IMR-90 (cell line): ENCODE measurements around the gene ABCA3. TPM values are rescaled to one million over a fixed set of nuclear protein-coding genes. Genes with fewer than 3 reads are reported as not detected.

Experiments
- ATAC-seq: fragments of 200-7000 bp; cut with Tn5 transposase; 2 replicates; pipeline ENCODE4 v1.9.1; 2020; ENCODE audit warnings: low read depth, mild to moderate bottlenecking, moderate library complexity
- BruUV-seq: library from RNA; stranded (reverse); fragments of 400-500 nt; replicated peaks from 2 replicates; lab custom pipeline; 2021; lab: Mats Ljungman, UMichigan
- CTCF ChIA-PET: fragments of 300-600 bp; formaldehyde crosslinking; extraction: SDS; loops from one replicate; lab custom pipeline; 2021; ENCODE audit warnings: antibody characterized with exemption; lab: Yijun Ruan, JAX
- POLR2A ChIA-PET: fragments of 300-600 bp; sonication (Branson Sonifier 250); formaldehyde crosslinking; loops from one replicate; lab custom pipeline; 2022; ENCODE audit warnings: antibody characterized with exemption; ENCODE audit not compliant: unreplicated experiment; lab: Charles Lee
- DNase-seq: peaks from one replicate; pipeline ENCODE4 v3.0.0; 2013
- H2AFZ ChIP-seq: replicated peaks from 2 replicates; pipeline ENCODE3; 2013; ENCODE audit warnings: low read length, mild to moderate bottlenecking; ENCODE audit not compliant: poor library complexity
- H2AK5ac ChIP-seq: 2 replicates; pipeline ENCODE4 v1.6.1; 2013; ENCODE audit warnings: low read depth, low read length, inconsistent platforms
- H2AK9ac ChIP-seq: replicated peaks from 2 replicates; pipeline ENCODE3; 2013; ENCODE audit warnings: mild to moderate bottlenecking, low read depth, low read length, moderate library complexity; ENCODE audit not compliant: poor library complexity
- H2BK120ac ChIP-seq: 2 replicates; pipeline ENCODE4 v1.6.1; 2013; ENCODE audit warnings: low read depth, low read length, inconsistent platforms
- H2BK15ac ChIP-seq: 3 replicates; pipeline ENCODE4 v1.6.1; 2013; ENCODE audit warnings: low read depth, low read length, inconsistent platforms
- H2BK20ac ChIP-seq: 2 replicates; pipeline ENCODE4 v1.6.1; 2013; ENCODE audit warnings: low read depth, mild to moderate bottlenecking, inconsistent platforms, low read length, moderate library complexity
- H2BK5ac ChIP-seq: 2 replicates; pipeline ENCODE4 v1.6.1; 2013; ENCODE audit warnings: mild to moderate bottlenecking, low read depth, low read length, inconsistent platforms; ENCODE audit not compliant: poor library complexity, severe bottlenecking
- H3K14ac ChIP-seq: replicated peaks from 2 replicates; pipeline ENCODE4 v1.6.1; 2013; ENCODE audit warnings: low read depth, low read length, inconsistent platforms
- H3K18ac ChIP-seq: 2 replicates; pipeline ENCODE4 v1.6.1; 2013; ENCODE audit warnings: low read depth, low read length, control low read depth
- H3K23ac ChIP-seq: 2 replicates; pipeline ENCODE4 v1.6.1; 2013; ENCODE audit warnings: low read depth, low read length, inconsistent platforms
- H3K27ac ChIP-seq: 2 replicates; pipeline ENCODE4 v1.5.1; 2013; ENCODE audit warnings: mild to moderate bottlenecking, control low read depth, low read length; ENCODE audit not compliant: insufficient read depth
- H3K27me3 ChIP-seq: 2 replicates; pipeline ENCODE4 v1.6.1; 2013; ENCODE audit warnings: low read length; ENCODE audit not compliant: control insufficient read depth, insufficient read depth
- H3K36me3 ChIP-seq: 2 replicates; pipeline ENCODE4 v1.6.1; 2013; ENCODE audit warnings: low read length, mixed read lengths; ENCODE audit not compliant: control insufficient read depth, insufficient read depth
- H3K4ac ChIP-seq: 2 replicates; pipeline ENCODE4 v1.6.1; 2013; ENCODE audit warnings: low read depth, low read length, inconsistent platforms
- H3K4me1 ChIP-seq: 2 replicates; pipeline ENCODE4 v1.6.1; 2013; ENCODE audit warnings: low read length, mixed read lengths; ENCODE audit not compliant: control insufficient read depth, insufficient read depth
- H3K4me2 ChIP-seq: 2 replicates; pipeline ENCODE4 v1.6.1; 2013; ENCODE audit warnings: low read depth, mild to moderate bottlenecking, control low read depth, low read length, moderate library complexity
- H3K4me3 ChIP-seq: 2 replicates; pipeline ENCODE4 v1.5.1; 2013; ENCODE audit warnings: low read depth, mild to moderate bottlenecking, control low read depth, low read length, moderate library complexity; ENCODE audit not compliant: insufficient read depth
- H3K56ac ChIP-seq: 2 replicates; pipeline ENCODE4 v1.6.1; 2013; ENCODE audit warnings: low read length, inconsistent platforms; ENCODE audit not compliant: insufficient read depth; ENCODE audit errors: extremely low read depth
- H3K79me1 ChIP-seq, 2 experiments: 2 replicates each; pipeline ENCODE4 v1.6.1; 2013; ENCODE audit warnings: low read length in 2 of 2, inconsistent platforms in 1 of 2, low read depth in 1 of 2
- H3K9ac ChIP-seq: 2 replicates; pipeline ENCODE4 v1.6.1; 2013; ENCODE audit warnings: low read depth, low read length, control low read depth
- H3K9me1 ChIP-seq: 2 replicates; pipeline ENCODE4 v1.6.1; 2013; ENCODE audit warnings: low read length, inconsistent platforms; ENCODE audit not compliant: insufficient read depth
- H3K9me3 ChIP-seq: 2 replicates; pipeline ENCODE4 v1.6.1; 2013; ENCODE audit warnings: low read length; ENCODE audit not compliant: control insufficient read depth, insufficient read depth
- H4K20me1 ChIP-seq: 2 replicates; pipeline ENCODE4 v1.6.1; 2013; ENCODE audit warnings: low read length, inconsistent platforms; ENCODE audit not compliant: insufficient read depth
- H4K5ac ChIP-seq: 2 replicates; pipeline ENCODE4 v1.6.1; 2013; ENCODE audit warnings: mild to moderate bottlenecking, low read depth, low read length, control low read depth
- H4K8ac ChIP-seq, 2 experiments: 2 replicates each; pipeline ENCODE4 v1.6.1; 2013; ENCODE audit warnings: low read depth in 2 of 2, low read length in 2 of 2, control low read depth in 1 of 2, inconsistent platforms in 1 of 2
- H4K91ac ChIP-seq: 2 replicates; pipeline ENCODE4 v1.6.1; 2013; ENCODE audit warnings: low read depth, low read length, inconsistent platforms; ENCODE audit not compliant: insufficient read depth
- BHLHE40 ChIP-seq: fragments of 150-350 bp; IDR thresholded peaks from 2 replicates; pipeline ENCODE4 v1.6.1; 2016; ENCODE audit warnings: mild to moderate bottlenecking, low read depth, low read length
- CEBPB ChIP-seq: IDR thresholded peaks from 2 replicates; pipeline ENCODE4 v1.6.1; 2012; ENCODE audit warnings: low read depth, low read length, improper control_type of control experiment
- CHD1 ChIP-seq: IDR thresholded peaks from 2 replicates; pipeline ENCODE4 v1.6.1; 2012; ENCODE audit warnings: low read depth, low read length, improper control_type of control experiment
- FOS ChIP-seq: fragments of 150-350 bp; IDR thresholded peaks from 2 replicates; pipeline ENCODE4 v1.6.1; 2016; ENCODE audit warnings: low read depth, low read length
- MAFK ChIP-seq: IDR thresholded peaks from 2 replicates; pipeline ENCODE4 v1.6.1; 2012; ENCODE audit warnings: low read depth, low read length, improper control_type of control experiment
- MXI1 ChIP-seq: IDR thresholded peaks from 2 replicates; pipeline ENCODE4 v1.6.1; 2012; ENCODE audit warnings: low read depth, mild to moderate bottlenecking, low read length, moderate library complexity, borderline replicate concordance
- NFE2L2 ChIP-seq: fragments of 150-350 bp; IDR thresholded peaks from 2 replicates; pipeline ENCODE4 v1.6.1; 2016; ENCODE audit warnings: low read depth, mild to moderate bottlenecking, low read length
- POLR2A ChIP-seq: IDR thresholded peaks from 2 replicates; pipeline ENCODE4 v1.6.1; 2012; ENCODE audit warnings: mild to moderate bottlenecking, low read depth, low read length
- RAD21 ChIP-seq: IDR thresholded peaks from 2 replicates; pipeline ENCODE4 v1.6.1; 2012; ENCODE audit warnings: low read length, improper control_type of control experiment
- RCOR1 ChIP-seq: IDR thresholded peaks from 2 replicates; pipeline ENCODE4 v1.6.1; 2012; ENCODE audit warnings: mild to moderate bottlenecking, low read length, improper control_type of control experiment; ENCODE audit not compliant: insufficient replicate concordance
- RFX5 ChIP-seq: IDR thresholded peaks from 2 replicates; pipeline ENCODE4 v1.8.0; 2012; ENCODE audit warnings: low read depth, mild to moderate bottlenecking, low read length, moderate library complexity
- WGBS, 2 experiments: methylation state at CpG; one replicate each; pipeline versions ENCODE4 v1.1.5 to v1.1.7; 2013; ENCODE audit warnings: missing lambda C conversion rate in 2 of 2; ENCODE audit not compliant: insufficient read length in 1 of 2; ENCODE audit errors: extremely low coverage in 2 of 2; 5-methylcytosine and 5-hydroxymethylcytosine counted together
- dilution Hi-C: fragments of 300-500 bp; cut with HindIII; formaldehyde crosslinking; loops from one replicate; pipeline ENCODE4 v1.14.3; 2018; ENCODE audit warnings: low sequenced_read_pairs; ENCODE audit not compliant: unreplicated experiment
- in situ Hi-C: fragments of 300-500 bp; cut with MboI; formaldehyde crosslinking; loops from 3 replicates; pipeline ENCODE4 v1.14.3; 2019; ENCODE audit warnings: low sequenced_read_pairs, inconsistent platforms, mixed read lengths
- intact Hi-C: fragments of 100-400 bp; cut with micrococcal nuclease; formaldehyde crosslinking; loops from 2 replicates; pipeline ENCODE4 v1.10.0; 2022
- polyA plus RNA-seq, 3 experiments: library from polyadenylated mRNA; depleted of rRNA; stranded (reverse); fragments of >200 nt; gene quantifications; 2 replicates each; pipeline ENCODE4 v1.2.3, GENCODE V29; 2012; ENCODE audit warnings: low replicate concordance in 1 of 3
- total RNA-seq: library from RNA; depleted of rRNA; stranded (reverse); fragments of >200 nt; gene quantifications from 2 replicates; pipeline ENCODE4 v1.2.3, GENCODE V29; 2012
- TF ChIP-seq, protein P1 (sequence below): conservative IDR thresholded peaks from 2 replicates; pipeline ENCODE4 v1.5.1; 2012; ENCODE audit warnings: mild to moderate bottlenecking, low read depth, low read length, improper control_type of control experiment
- TF ChIP-seq, protein P2 (sequence below): fragments of 150-350 bp; IDR thresholded peaks from 2 replicates; pipeline ENCODE4 v1.6.1; 2016; ENCODE audit warnings: low read depth, mild to moderate bottlenecking, low read length, moderate library complexity, borderline replicate concordance

ABCA3 gene
- total and polyA plus RNA-seq, 2 of the 4 experiments (the other 2 are of a cell fraction) = 0.18 to 0.22 TPM

DNA sequence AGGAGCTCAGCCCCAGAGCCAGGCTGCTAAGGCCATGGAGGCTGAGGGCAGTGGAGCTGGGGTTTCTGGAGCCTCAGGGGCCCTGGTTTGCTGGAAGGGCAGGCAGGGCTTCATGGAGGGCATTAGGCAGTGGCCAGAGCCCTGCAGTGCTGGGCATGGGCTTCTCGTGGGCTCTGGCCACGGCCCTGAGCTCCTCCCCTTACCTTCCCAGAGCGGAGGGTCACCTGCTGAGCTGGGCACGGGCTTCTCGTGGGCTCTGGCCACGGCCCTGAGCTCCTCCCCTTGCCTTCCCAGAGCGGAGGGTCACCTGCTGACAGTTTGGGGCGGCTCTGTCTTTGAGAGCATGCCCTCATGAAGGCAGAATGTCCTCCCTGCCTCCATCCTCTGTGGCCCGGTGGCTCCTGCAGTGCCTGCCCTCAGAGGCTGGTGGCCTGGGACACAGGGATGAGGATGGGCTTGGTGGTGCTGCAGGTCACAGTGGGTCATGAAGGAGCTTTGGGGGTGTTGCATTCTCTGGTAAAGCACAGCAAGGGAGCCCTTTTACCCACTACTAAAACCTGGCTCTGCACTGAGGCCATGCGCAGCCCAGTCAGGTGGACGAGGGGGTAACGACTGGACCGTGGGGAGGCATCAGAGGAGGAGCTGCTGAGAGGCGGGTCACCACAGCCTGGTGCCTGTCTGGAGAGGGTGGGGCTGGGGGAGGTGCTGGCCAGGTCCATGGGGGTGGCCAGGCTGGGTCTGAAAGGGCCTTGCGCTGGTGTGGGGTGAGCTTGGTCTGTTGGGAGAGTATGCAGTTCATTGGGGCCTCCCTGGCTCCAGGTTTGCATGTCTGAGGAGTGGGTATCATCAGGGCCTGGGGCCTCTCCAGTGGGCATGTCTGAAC, 69.7 kb downstream of the ABCA3 start:
- DNase-seq = no peak
- Histone ChIP-seq H3K27ac (no peak overlapping the region), H3K18ac (no peak overlapping the region), H2BK120ac (no peak overlapping the region), H3K4me3 (no peak overlapping the region), H3K56ac (no peak overlapping the region), H4K91ac (no peak overlapping the region), H4K5ac (no peak overlapping the region), H3K79me1 (peaks cover 6 to 33% of the 10 kb centered on the region in 2 experiments; a peak in 3 of 4 replicates), H3K27me3 (no peaks in the 10 kb centered on the region), H4K8ac (no peak overlapping the region), H3K4ac (no peak overlapping the region), H3K36me3 (peaks cover 5% of the 10 kb centered on the region; the same call in 1 of the 2 replicates), H2AK5ac (no peak overlapping the region), H3K9ac (no peak overlapping the region), H2AK9ac (peak overlapping the region; percentile 16), H3K9me1 (peaks cover 10% of the 10 kb centered on the region), H2BK20ac (no peak overlapping the region), H3K9me3 (no peaks in the 10 kb centered on the region), H3K4me2 (no peak overlapping the region), H3K4me1 (peaks cover 8% of the 10 kb centered on the region), H2BK15ac (no peak overlapping the region), H4K20me1 (peaks cover 37% of the 10 kb centered on the region), H2BK5ac (no peak overlapping the region), H2AFZ (no peak overlapping the region), H3K14ac (no peak overlapping the region), H3K23ac (no peak overlapping the region)
- TF ChIP-seq, protein P1, sequence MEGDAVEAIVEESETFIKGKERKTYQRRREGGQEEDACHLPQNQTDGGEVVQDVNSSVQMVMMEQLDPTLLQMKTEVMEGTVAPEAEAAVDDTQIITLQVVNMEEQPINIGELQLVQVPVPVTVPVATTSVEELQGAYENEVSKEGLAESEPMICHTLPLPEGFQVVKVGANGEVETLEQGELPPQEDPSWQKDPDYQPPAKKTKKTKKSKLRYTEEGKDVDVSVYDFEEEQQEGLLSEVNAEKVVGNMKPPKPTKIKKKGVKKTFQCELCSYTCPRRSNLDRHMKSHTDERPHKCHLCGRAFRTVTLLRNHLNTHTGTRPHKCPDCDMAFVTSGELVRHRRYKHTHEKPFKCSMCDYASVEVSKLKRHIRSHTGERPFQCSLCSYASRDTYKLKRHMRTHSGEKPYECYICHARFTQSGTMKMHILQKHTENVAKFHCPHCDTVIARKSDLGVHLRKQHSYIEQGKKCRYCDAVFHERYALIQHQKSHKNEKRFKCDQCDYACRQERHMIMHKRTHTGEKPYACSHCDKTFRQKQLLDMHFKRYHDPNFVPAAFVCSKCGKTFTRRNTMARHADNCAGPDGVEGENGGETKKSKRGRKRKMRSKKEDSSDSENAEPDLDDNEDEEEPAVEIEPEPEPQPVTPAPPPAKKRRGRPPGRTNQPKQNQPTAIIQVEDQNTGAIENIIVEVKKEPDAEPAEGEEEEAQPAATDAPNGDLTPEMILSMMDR = no peak
- TF ChIP-seq RCOR1 (no peak), FOS (no peak), MAFK (no peak), NFE2L2 (no peak), POLR2A (no peak), BHLHE40 (no peak), CHD1 (no peak), RFX5 (no peak), CEBPB (no peak), RAD21 (no peak), MXI1 (no peak)
- TF ChIP-seq, protein P2, sequence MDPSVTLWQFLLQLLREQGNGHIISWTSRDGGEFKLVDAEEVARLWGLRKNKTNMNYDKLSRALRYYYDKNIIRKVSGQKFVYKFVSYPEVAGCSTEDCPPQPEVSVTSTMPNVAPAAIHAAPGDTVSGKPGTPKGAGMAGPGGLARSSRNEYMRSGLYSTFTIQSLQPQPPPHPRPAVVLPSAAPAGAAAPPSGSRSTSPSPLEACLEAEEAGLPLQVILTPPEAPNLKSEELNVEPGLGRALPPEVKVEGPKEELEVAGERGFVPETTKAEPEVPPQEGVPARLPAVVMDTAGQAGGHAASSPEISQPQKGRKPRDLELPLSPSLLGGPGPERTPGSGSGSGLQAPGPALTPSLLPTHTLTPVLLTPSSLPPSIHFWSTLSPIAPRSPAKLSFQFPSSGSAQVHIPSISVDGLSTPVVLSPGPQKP = no peak
- POLR2A ChIA-PET = interaction anchor here (0.6 kb wide), 1 partner anchor 32 kb away, joined by 12 read pairs; no protein-coding TSS in a partner anchor
- no peak for ATAC-seq
- CTCF ChIA-PET = interaction anchor here (1.3 kb wide), 1 partner anchor 19 kb away, joined by 3 read pairs; no protein-coding TSS in a partner anchor
- WGBS, 2 experiments = 85% methylated on average over 5 of the region's 15 CpGs; no CpG with 5 or more reads in 1 of the 2 experiments
- intact Hi-C loops (no loop called here), in situ Hi-C loops (loop anchor here (10.0 kb wide), 1 partner anchor 154 kb away; the partner anchor contains the start of gene CCNF), dilution Hi-C loops (no loop called here)
- BruUV-seq = no TSS peak
